Stimulated activated CD8-positive, alpha-beta memory T cell treated with anti-CD3 and anti-CD28 coated beads, Interleukin-7, amount 100 ng/mL, for 4 hours (primary cell): Measurements from ENCODE around the gene MOGAT1.
"Not testable (repeated sequence)": the region's sequence is repeated elsewhere in the genome, so short reads cannot be mapped to it uniquely, and the experiment has no call there.

Source experiments
- DNase-seq, 2 donors: peaks; one replicate each; pipeline ENCODE4 v3.0.0-alpha.2; 2020; ENCODE audit warnings: low read depth in 2 of 2

The MOGAT1 gene

DNA sequence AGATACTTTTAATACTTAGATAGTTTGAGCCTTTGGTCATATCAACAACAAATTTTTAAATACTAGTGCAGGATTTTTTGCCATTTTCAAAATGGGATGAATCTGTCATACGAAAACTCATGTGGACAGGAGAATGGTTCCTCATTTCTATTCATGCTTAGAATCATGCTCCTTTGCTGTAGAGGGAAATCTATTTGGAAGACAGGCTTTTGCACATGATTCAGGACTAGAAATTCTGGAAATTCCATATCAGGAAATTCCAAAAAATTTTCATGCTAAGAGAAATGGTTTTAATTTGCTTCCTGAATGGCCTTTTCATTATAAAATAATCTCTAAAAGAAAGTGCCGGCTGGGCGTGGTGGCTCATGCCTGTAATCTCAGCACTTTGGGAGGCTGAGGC is 39.3 kb downstream of the MOGAT1 start:
- DNase-seq = no peak

GRCh38 chr2:222711315-222711940 is 40.0 kb downstream of the MOGAT1 start:
- DNase-seq = no peak

DNA sequence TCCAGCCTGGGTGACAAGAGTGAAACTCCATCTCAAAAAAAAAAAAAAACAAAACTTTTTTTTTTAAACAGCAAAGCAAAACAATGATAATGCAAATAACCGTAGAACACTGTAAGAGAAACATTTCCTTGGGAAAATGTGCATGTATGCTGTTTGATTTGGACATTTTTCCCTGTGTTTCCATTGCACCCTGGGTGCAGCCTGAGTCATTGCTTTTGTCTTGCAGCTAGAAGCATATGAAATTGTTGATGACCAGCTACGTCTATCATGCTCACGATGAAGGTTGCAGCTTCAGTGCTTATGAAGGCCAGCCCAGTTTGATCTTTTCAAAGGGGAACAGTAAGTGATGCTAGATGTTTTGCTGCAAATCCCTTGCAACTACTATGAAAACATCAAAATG is 41.5 kb downstream of the MOGAT1 start:
- no peak for DNase-seq

GRCh38 chr2:222714361-222715241 is 43.1 kb downstream of the MOGAT1 start:
- no peak for DNase-seq

- DNase-seq = no peak
These were observed 44.3 kb downstream of the MOGAT1 start for GRCh38 chr2:222715742-222716141.

GRCh38 chr2:222719787-222720186 is 48.3 kb downstream of the MOGAT1 start:
- DNase-seq = not testable (repeated sequence)

- not testable (repeated sequence) for DNase-seq
These were observed 50.1 kb downstream of the MOGAT1 start for GRCh38 chr2:222721597-222721996.

- DNase-seq = no peak
These were observed 51.0 kb downstream of the MOGAT1 start for GRCh38 chr2:222722327-222722946.

DNA sequence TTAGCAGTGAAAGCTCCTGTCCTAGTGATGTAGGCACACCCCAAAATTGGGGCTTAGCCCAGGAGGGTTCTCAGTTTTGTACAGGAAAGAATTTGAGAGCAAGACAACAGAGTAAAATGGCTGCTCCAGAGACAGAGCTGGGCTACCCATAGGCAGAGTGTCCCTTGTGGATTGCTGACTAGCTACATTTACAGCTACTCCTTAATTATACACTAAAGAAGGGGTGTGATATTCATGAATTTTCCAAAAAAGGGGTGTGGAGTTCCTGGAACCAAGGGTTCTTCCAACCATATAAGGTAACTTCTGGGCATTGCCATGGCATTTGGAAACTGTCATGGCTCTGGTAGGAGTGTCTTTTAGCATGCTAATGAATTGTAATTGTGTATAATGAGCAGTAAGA is 52.8 kb downstream of the MOGAT1 start:
- no peak for DNase-seq

DNA sequence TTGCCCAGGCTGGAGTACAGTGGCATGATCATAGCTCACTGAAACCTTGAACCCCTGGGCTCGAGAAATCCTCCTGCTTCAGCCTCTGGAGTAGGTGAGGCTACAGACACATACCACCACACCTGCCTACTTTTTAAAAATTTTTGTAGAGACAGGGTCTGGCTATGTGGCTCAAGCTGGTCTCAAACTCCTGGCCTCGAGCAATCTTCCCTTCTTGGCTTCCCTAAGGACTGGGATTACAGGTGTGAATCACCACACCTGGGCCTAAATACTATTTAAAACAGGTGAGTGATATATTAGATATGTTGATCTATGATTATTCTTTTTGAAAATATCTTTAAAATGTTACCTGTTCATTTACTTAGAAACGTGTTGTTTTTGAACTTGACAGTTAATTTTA is 57.2 kb downstream of the MOGAT1 start:
- DNase-seq = no peak

- DNase-seq = no peak
These were observed 59.0 kb downstream of the MOGAT1 start for GRCh38 chr2:222730366-222730999.

DNA sequence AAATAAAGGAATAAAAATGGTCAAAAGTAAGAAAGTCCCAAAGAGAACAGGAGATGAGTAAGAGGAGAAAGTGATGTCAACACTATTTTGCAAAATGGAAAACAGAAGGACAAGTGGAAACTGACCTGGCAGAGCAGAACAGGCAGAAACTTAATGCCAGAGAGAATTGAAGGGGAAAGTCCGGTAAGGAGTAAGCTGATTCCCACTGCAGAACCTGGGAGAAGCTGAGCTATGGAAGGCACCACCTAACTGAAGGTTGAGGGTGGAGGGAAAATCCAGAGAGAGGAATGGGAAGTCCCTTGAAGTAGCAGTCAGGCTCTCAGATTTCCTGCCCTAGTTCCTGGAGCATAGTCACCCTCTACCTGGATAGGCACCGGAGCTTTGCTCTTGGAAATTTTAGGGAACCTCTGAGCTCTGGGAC is 59.8 kb downstream of the MOGAT1 start:
- no peak for DNase-seq

GRCh38 chr2:222732489-222733178 is 61.2 kb downstream of the MOGAT1 start:
- no peak for DNase-seq

DNA sequence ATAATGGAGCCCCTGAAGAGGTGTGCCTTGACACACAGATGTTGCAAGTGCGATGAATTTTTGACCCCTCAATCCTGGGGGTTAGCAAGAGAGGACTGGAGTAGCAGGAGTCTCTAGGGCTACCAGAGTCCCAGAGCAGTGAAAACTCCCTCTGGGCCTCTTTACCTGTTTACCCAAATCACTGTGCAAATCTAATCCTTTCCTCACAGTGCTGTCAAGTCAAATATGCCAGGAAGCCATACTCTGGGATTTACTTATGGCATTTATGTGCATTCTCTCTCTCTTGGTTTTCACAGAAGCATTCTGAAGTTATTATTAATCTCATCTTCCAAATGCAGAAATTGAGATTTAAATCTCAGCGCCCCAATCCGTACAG is 62.0 kb downstream of the MOGAT1 start:
- no peak for DNase-seq

- DNase-seq = no peak
These were observed 62.6 kb downstream of the MOGAT1 start for GRCh38 chr2:222733846-222734702.

DNA sequence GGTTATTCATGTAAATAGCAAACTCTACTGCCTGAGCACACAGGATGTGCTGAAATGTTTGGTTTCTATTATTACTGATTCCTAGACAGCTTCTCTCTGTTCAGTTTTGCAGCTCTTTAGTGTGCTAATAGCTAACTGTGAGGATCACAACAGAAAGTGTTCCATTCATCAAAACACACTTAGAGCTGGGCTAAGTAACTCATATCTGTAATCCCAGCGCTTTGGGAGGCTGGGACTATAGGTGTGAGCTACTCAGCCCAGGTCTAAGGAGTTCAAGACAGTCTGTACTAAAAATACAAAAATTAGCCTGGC is 63.2 kb downstream of the MOGAT1 start:
- no peak for DNase-seq

DNA sequence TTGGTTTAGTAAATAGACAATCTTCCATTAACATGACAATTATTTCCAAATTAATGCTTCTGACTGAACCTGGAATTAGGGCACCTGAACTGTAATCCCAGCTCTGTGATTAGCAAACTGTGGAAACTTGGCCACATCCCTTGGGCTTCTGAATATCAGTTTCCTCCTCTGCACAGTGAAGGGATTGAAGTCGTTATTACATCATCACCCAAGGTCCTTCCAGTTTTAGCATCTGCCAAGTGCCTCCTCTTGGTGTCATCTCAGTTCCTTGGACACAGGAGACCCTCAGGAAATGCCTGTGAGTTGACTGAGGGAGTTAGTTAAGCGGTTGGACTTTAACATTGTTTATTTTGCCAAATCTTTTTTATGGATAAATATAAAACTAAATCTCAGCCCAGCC is 64.8 kb downstream of the MOGAT1 start:
- DNase-seq = no peak

- DNase-seq = no peak
These were observed 65.5 kb downstream of the MOGAT1 start for GRCh38 chr2:222736924-222737323.

- no peak for DNase-seq
These were observed 66.9 kb downstream of the MOGAT1 start for GRCh38 chr2:222738312-222738711.

- DNase-seq = no peak
These were observed 67.4 kb downstream of the MOGAT1 start for GRCh38 chr2:222738809-222739208.

DNA sequence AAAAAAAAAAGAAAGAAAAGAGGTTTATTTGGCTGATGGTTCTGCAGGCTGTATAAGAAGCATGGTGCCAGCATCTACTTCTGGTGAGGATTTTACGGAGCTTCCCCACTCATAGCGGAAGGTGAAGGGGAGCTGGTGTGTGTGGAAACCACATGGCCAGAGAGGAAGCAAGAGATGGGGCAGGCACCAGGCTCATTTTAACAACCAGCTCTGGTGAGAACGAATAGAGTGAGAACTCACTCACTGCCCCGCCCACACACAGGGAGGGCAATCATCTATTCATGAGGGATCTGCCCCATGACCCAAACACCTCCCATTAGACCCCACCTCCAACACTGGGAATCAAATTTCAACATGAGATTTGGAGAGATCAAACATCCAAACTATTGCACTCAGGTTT is 68.5 kb downstream of the MOGAT1 start:
- no peak for DNase-seq
